Keratinocyte (primary cell): Measurements from ENCODE around the gene PCGF1. TPM values are rescaled to one million over a fixed set of nuclear protein-coding genes. Genes with fewer than 3 reads are reported as not detected.

Experiments
- DNase-seq: peaks from one replicate; pipeline ENCODE4 v3.0.0-alpha.2; 2011; ENCODE audit warnings: low read depth, missing footprints, low spot score
- FAIRE-seq: peaks from 2 replicates; lab custom pipeline; 2011; peaks lifted over from hg19 to GRCh38; lab: Jason Lieb, UNC
- H2AFZ ChIP-seq: 2 replicates; pipeline ENCODE4 v1.6.0; 2012; ENCODE audit warnings: low read length, control low read depth, inconsistent platforms; ENCODE audit not compliant: control insufficient read depth
- H3K27ac ChIP-seq: 2 replicates; pipeline ENCODE4 v1.5.1; 2011; ENCODE audit warnings: low read length; ENCODE audit not compliant: control insufficient read depth, insufficient read depth
- H3K27me3 ChIP-seq: 3 replicates; pipeline ENCODE4 v1.6.0; 2011; ENCODE audit warnings: low read length; ENCODE audit not compliant: control insufficient read depth, insufficient read depth; ENCODE audit errors: extremely low read depth
- H3K36me3 ChIP-seq, 2 experiments: 2 replicates in 1 of 2; 3 replicates in 1 of 2; pipeline ENCODE4 v1.5.1; 2011; ENCODE audit warnings: low read length in 2 of 2, mild to moderate bottlenecking in 1 of 2; ENCODE audit not compliant: control insufficient read depth in 2 of 2, insufficient read depth in 2 of 2; ENCODE audit errors: extremely low read depth in 1 of 2
- H3K4me1 ChIP-seq: 3 replicates; pipeline ENCODE4 v1.5.1; 2011; ENCODE audit warnings: low read length; ENCODE audit not compliant: control insufficient read depth, insufficient read depth; ENCODE audit errors: extremely low read depth
- H3K4me2 ChIP-seq: 3 replicates; pipeline ENCODE4 v1.6.0; 2011; ENCODE audit warnings: low read depth, low read length; ENCODE audit not compliant: control insufficient read depth, insufficient read depth; ENCODE audit errors: extremely low read depth
- H3K4me3 ChIP-seq, 3 experiments: fragments of 200-600 bp in 1 of 3; sonication (generic) in 1 of 3; 2 replicates in 2 of 3; 3 replicates in 1 of 3; pipeline ENCODE4 v1.5.1; 2011 to 2016; ENCODE audit warnings: low read length in 3 of 3, mild to moderate bottlenecking in 3 of 3, control low read depth in 2 of 3, inconsistent platforms in 1 of 3, low read depth in 1 of 3, mixed read lengths in 1 of 3, mixed run types in 1 of 3, moderate library complexity in 1 of 3; ENCODE audit not compliant: control insufficient read depth in 2 of 3, insufficient read depth in 2 of 3; ENCODE audit errors: extremely low read depth in 1 of 3
- H3K79me2 ChIP-seq: 2 replicates; pipeline ENCODE4 v1.6.0; 2012; ENCODE audit warnings: low read length; ENCODE audit not compliant: control insufficient read depth, insufficient read depth
- H3K9ac ChIP-seq: 3 replicates; pipeline ENCODE4 v1.6.0; 2011; ENCODE audit warnings: low read length; ENCODE audit not compliant: control insufficient read depth, insufficient read depth; ENCODE audit errors: extremely low read depth
- H3K9me1 ChIP-seq: 3 replicates; pipeline ENCODE4 v1.6.0; 2011; ENCODE audit warnings: low read length; ENCODE audit not compliant: control insufficient read depth, insufficient read depth; ENCODE audit errors: extremely low read depth
- H3K9me3 ChIP-seq: 2 replicates; pipeline ENCODE4 v1.5.1; 2012; ENCODE audit warnings: low read depth, low read length; ENCODE audit not compliant: control insufficient read depth
- H4K20me1 ChIP-seq: 3 replicates; pipeline ENCODE4 v1.6.0; 2011; ENCODE audit warnings: low read length; ENCODE audit not compliant: control insufficient read depth, insufficient read depth; ENCODE audit errors: extremely low read depth
- EZH2 ChIP-seq: IDR thresholded peaks from one replicate; pipeline ENCODE4 v1.6.1; 2012; ENCODE audit warnings: inconsistent platforms, mild to moderate bottlenecking, low read length, moderate library complexity
- dilution Hi-C: fragments of 300-500 bp; cut with MboI; formaldehyde crosslinking; loops from one replicate; pipeline ENCODE4 v1.7.0; 2020; ENCODE audit warnings: low sequenced_read_pairs; ENCODE audit not compliant: extremely low pct_ligation_motif_present
- polyA plus RNA-seq, 5 experiments: library from polyadenylated mRNA; depleted of rRNA in 3 of 5; stranded (reverse) in 3 of 5; stranded (forward) in 1 of 5; unstranded in 1 of 5; fragments of >200 nt; gene quantifications; 1 replicate in 1 of 5; 2 replicates in 3 of 5; 3 replicates in 1 of 5; pipeline versions ENCODE4 v1.2.1 to v1.2.3, GENCODE V29; 2011 to 2012; ENCODE audit warnings: missing spikeins in 2 of 5, low read depth in 1 of 5, low replicate concordance in 1 of 5
- TF ChIP-seq, protein P1 (sequence below), 3 experiments: IDR thresholded peaks in 1 of 3; conservative IDR thresholded peaks in 1 of 3; optimal IDR thresholded peaks in 1 of 3; 2 replicates in 2 of 3; 3 replicates in 1 of 3; pipeline versions ENCODE3 to v1.5.1; 2011; ENCODE audit warnings: low read length in 3 of 3, mild to moderate bottlenecking in 3 of 3, moderate library complexity in 2 of 3, control low read depth in 1 of 3, inconsistent platforms in 1 of 3; ENCODE audit not compliant: insufficient read depth in 2 of 3; ENCODE audit errors: extremely low read depth in 1 of 3

The PCGF1 gene
- polyA plus RNA-seq, 1 donor (not counting 4 experiments of a cell fraction or from before 2014, with no cell fraction given), result 29.1 TPM

- no peak within 1 kb of the TSS for H3K9ac ChIP-seq
Observed at GRCh38 chr2:74514368-74515270, 7.1 kb upstream of the PCGF1 start, which contains the start of gene TLX2. TLX2 (plus strand) TSS chr2:74514450; CDS start chr2:74514807, 357 bp downstream.

GRCh38 chr2:74513605-74514367, 6.3 kb upstream of the PCGF1 start:
- no peak overlapping the region for H3K27ac ChIP-seq
- dilution Hi-C loops, result no loop called here
- H3K36me3 ChIP-seq, result no peaks in the 10 kb centered on the region
- peak; percentile 91 for TF ChIP-seq EZH2
- TF ChIP-seq, protein P1, sequence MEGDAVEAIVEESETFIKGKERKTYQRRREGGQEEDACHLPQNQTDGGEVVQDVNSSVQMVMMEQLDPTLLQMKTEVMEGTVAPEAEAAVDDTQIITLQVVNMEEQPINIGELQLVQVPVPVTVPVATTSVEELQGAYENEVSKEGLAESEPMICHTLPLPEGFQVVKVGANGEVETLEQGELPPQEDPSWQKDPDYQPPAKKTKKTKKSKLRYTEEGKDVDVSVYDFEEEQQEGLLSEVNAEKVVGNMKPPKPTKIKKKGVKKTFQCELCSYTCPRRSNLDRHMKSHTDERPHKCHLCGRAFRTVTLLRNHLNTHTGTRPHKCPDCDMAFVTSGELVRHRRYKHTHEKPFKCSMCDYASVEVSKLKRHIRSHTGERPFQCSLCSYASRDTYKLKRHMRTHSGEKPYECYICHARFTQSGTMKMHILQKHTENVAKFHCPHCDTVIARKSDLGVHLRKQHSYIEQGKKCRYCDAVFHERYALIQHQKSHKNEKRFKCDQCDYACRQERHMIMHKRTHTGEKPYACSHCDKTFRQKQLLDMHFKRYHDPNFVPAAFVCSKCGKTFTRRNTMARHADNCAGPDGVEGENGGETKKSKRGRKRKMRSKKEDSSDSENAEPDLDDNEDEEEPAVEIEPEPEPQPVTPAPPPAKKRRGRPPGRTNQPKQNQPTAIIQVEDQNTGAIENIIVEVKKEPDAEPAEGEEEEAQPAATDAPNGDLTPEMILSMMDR (optimal IDR thresholded peaks at IDR 0.05 in 1 of 3, IDR thresholded peaks at IDR 0.05 in 1 of 3, conservative IDR thresholded peaks at IDR 0.05 in 1 of 3; ENCODE audit: extremely low read depth in 1 of 3, insufficient read depth in 2 of 3, low read length in 3 of 3), result no peak
- no peak overlapping the region for H3K4me3 ChIP-seq
- peaks cover 60% of the 10 kb centered on the region for H3K27me3 ChIP-seq
- no peak overlapping the region for H3K4me2 ChIP-seq
- no peaks in the 10 kb centered on the region for H3K9me1 ChIP-seq
- peaks cover 6% of the 10 kb centered on the region for H3K4me1 ChIP-seq
- H2AFZ ChIP-seq, result no peak overlapping the region
- H3K79me2 ChIP-seq, result no peaks in the 10 kb centered on the region
- H3K9me3 ChIP-seq, result no peaks in the 10 kb centered on the region
- H3K9ac ChIP-seq, result no peak overlapping the region
- no peaks in the 10 kb centered on the region for H4K20me1 ChIP-seq
- DNase-seq, result no peak
- no peak for FAIRE-seq

More at GRCh38 chr2:74514368-74515270, 7.1 kb upstream of the PCGF1 start, which contains the start of gene TLX2:
- H3K27me3 ChIP-seq, result peaks cover 62% of the 10 kb centered on the region
- TF ChIP-seq EZH2, result no peak
- TF ChIP-seq, protein P1 (optimal IDR thresholded peaks at IDR 0.05 in 1 of 3, IDR thresholded peaks at IDR 0.05 in 1 of 3, conservative IDR thresholded peaks at IDR 0.05 in 1 of 3; ENCODE audit: extremely low read depth in 1 of 3, insufficient read depth in 2 of 3, low read length in 3 of 3), result no peak
- peaks cover 6% of the 10 kb centered on the region for H3K4me1 ChIP-seq
- dilution Hi-C loops, result no loop called here
- no peak within 1 kb of the TSS for H2AFZ ChIP-seq
- no peaks in the 10 kb centered on the region for H3K9me3 ChIP-seq
- peak within 1 kb of the TSS; percentile 12 for H3K4me2 ChIP-seq
- H3K79me2 ChIP-seq, result no peaks in the 10 kb centered on the region
- no peak within 1 kb of the TSS for H3K4me3 ChIP-seq
- H3K36me3 ChIP-seq, result no peaks in the 10 kb centered on the region
- DNase-seq (no peak), FAIRE-seq (no peak)
- no peak within 1 kb of the TSS for H3K27ac ChIP-seq
- no peaks in the 10 kb centered on the region for H4K20me1 ChIP-seq
- no peaks in the 10 kb centered on the region for H3K9me1 ChIP-seq
